ENCODE results near the gene OSBPL1A.

DNA sequence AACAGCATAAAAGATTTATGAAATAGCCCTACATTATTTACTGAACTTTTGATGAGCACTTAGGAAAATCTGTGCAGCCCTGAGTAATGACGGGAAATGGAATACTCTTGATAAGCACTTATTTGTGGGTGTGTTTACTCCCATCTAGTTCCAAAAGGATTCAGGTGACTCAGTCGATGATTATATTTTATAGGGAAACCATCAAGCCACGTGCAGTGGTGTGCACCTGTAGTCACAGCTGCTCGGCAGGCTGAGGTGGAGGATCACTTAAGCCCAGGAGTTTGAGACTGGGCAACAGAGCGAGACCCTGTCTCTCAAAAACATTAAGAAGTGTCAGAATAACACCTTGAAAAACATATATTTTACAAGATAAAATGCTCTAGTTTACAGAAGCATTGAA lies 166.9 kb downstream of the OSBPL1A start:
- TF ChIP-seq, protein P1, sequence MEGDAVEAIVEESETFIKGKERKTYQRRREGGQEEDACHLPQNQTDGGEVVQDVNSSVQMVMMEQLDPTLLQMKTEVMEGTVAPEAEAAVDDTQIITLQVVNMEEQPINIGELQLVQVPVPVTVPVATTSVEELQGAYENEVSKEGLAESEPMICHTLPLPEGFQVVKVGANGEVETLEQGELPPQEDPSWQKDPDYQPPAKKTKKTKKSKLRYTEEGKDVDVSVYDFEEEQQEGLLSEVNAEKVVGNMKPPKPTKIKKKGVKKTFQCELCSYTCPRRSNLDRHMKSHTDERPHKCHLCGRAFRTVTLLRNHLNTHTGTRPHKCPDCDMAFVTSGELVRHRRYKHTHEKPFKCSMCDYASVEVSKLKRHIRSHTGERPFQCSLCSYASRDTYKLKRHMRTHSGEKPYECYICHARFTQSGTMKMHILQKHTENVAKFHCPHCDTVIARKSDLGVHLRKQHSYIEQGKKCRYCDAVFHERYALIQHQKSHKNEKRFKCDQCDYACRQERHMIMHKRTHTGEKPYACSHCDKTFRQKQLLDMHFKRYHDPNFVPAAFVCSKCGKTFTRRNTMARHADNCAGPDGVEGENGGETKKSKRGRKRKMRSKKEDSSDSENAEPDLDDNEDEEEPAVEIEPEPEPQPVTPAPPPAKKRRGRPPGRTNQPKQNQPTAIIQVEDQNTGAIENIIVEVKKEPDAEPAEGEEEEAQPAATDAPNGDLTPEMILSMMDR (IDR thresholded peaks at IDR 0.05): no peak
- TF ChIP-seq POLR2A (IDR thresholded peaks at IDR 0.05): no peak
- no peak for TF ChIP-seq POLR2AphosphoS5 (IDR thresholded peaks at IDR 0.05)
- TF ChIP-seq EP300 (IDR thresholded peaks at IDR 0.05): no peak

Measured in suprapubic skin (tissue), 4 donors.